ENCODE results near the gene INHBE.
"Not testable (repeated sequence)": the region's sequence is repeated elsewhere in the genome, so short reads cannot be mapped to it uniquely, and the experiment has no call there.

Gene INHBE

GRCh38 chr12:57500213-57500612 is 45.1 kb downstream of the INHBE start:
- DNase-seq: no peak

GRCh38 chr12:57502311-57502969 is 47.3 kb downstream of the INHBE start:
- not testable (repeated sequence) for DNase-seq

GRCh38 chr12:57506541-57506940 is 51.4 kb downstream of the INHBE start:
- not testable (repeated sequence) for DNase-seq
